ENCODE data around the gene NGF. TPM values are rescaled to one million over a fixed set of nuclear protein-coding genes. Genes with fewer than 3 reads are reported as not detected.

Gene NGF
- polyA plus RNA-seq, 3 donors = not detected

GRCh38 chr1:115308969-115309368 is 29.1 kb downstream of the NGF start:
- H3K36me3 Mint-ChIP-seq = no peaks in the 10 kb centered on the region
- no peaks in the 10 kb centered on the region for H4K20me1 ChIP-seq (ENCODE audit: insufficient read depth, low read length)
- no peaks in the 10 kb centered on the region for H3K79me2 ChIP-seq (ENCODE audit: insufficient read depth, low read length)
- no peaks in the 10 kb centered on the region for H3K4me1 Mint-ChIP-seq
- H3K27me3 Mint-ChIP-seq (ENCODE audit: low read depth in 3 of 3) = peaks cover 1 to 2% (median 2%) of the 10 kb centered on the region in 3 donors
- no peak for TF ChIP-seq CTCF (IDR thresholded peaks at IDR 0.05)
- H3K27ac ChIP-seq (ENCODE audit: low read depth in 1 of 2, low read length in 2 of 2) = no peak overlapping the region
- no peak for DNase-seq
- no peaks in the 10 kb centered on the region for H3K36me3 ChIP-seq (replicated peaks in 1 of 2; ENCODE audit: control insufficient read depth in 1 of 2, insufficient read depth in 2 of 2, low read length in 2 of 2)
- H3K27ac Mint-ChIP-seq = no peak overlapping the region
- H3K9me3 ChIP-seq (replicated peaks in 1 of 2; ENCODE audit: control insufficient read depth in 1 of 2, insufficient read depth in 1 of 2, low read length in 2 of 2) = no peaks in the 10 kb centered on the region
- no peak overlapping the region for H3K9ac ChIP-seq (ENCODE audit: insufficient read depth, low read length, poor library complexity, severe bottlenecking)
- no peaks in the 10 kb centered on the region for H3K27me3 ChIP-seq (ENCODE audit: control insufficient read depth in 2 of 2, insufficient read depth in 2 of 2, low read length in 2 of 2)
- H3K9me3 Mint-ChIP-seq = peaks cover 0 to 3% (median 2%) of the 10 kb centered on the region in 7 donors
- no peaks in the 10 kb centered on the region for H3K4me1 ChIP-seq (ENCODE audit: control insufficient read depth in 1 of 2, insufficient read depth in 2 of 2, low read length in 2 of 2)
- WGBS (ENCODE audit: insufficient coverage) = no CpG with 5 or more reads among the region's 1 CpG
- intact Hi-C loops (cut with micrococcal nuclease) = no loop called here
- H3K4me3 ChIP-seq (replicated peaks in 1 of 3; ENCODE audit: low read depth in 2 of 3, low read length in 3 of 3) = no peak overlapping the region
- H3K4me3 Mint-ChIP-seq = no peak overlapping the region
- no peak overlapping the region for H2AFZ ChIP-seq (ENCODE audit: insufficient read depth, low read depth, low read length, poor library complexity, severe bottlenecking)
- H3K4me2 ChIP-seq (replicated peaks; ENCODE audit: extremely low read depth, low read length, poor library complexity, severe bottlenecking) = no peak overlapping the region

GRCh38 chr1:115307661-115308060 is 30.4 kb downstream of the NGF start:
- Mint-ChIP-seq H3K9me3 (peaks cover 0 to 3% (median 2%) of the 10 kb centered on the region in 7 donors), H3K36me3 (no peaks in the 10 kb centered on the region), H3K27me3 (ENCODE audit: low read depth in 3 of 3) (peaks cover 1 to 3% (median 2%) of the 10 kb centered on the region in 3 donors), H3K4me3 (no peak overlapping the region), H3K4me1 (no peaks in the 10 kb centered on the region), H3K27ac (no peak overlapping the region)
- H3K27ac ChIP-seq (ENCODE audit: low read depth in 1 of 2, low read length in 2 of 2) = no peak overlapping the region
- H3K36me3 ChIP-seq (replicated peaks in 1 of 2; ENCODE audit: control insufficient read depth in 1 of 2, insufficient read depth in 2 of 2, low read length in 2 of 2) = no peaks in the 10 kb centered on the region
- H3K4me2 ChIP-seq (replicated peaks; ENCODE audit: extremely low read depth, low read length, poor library complexity, severe bottlenecking) = no peak overlapping the region
- no peaks in the 10 kb centered on the region for H3K4me1 ChIP-seq (ENCODE audit: control insufficient read depth in 1 of 2, insufficient read depth in 2 of 2, low read length in 2 of 2)
- no peaks in the 10 kb centered on the region for H3K27me3 ChIP-seq (ENCODE audit: control insufficient read depth in 2 of 2, insufficient read depth in 2 of 2, low read length in 2 of 2)
- intact Hi-C loops (cut with micrococcal nuclease) = no loop called here
- no peak overlapping the region for H3K4me3 ChIP-seq (replicated peaks in 1 of 3; ENCODE audit: low read depth in 2 of 3, low read length in 3 of 3)
- no peak for DNase-seq
- no peak for TF ChIP-seq CTCF (IDR thresholded peaks at IDR 0.05)
- H3K9me3 ChIP-seq (replicated peaks in 1 of 2; ENCODE audit: control insufficient read depth in 1 of 2, insufficient read depth in 1 of 2, low read length in 2 of 2) = no peaks in the 10 kb centered on the region
- no peaks in the 10 kb centered on the region for H3K79me2 ChIP-seq (ENCODE audit: insufficient read depth, low read length)
- no peak overlapping the region for H2AFZ ChIP-seq (ENCODE audit: insufficient read depth, low read depth, low read length, poor library complexity, severe bottlenecking)
- no peak overlapping the region for H3K9ac ChIP-seq (ENCODE audit: insufficient read depth, low read length, poor library complexity, severe bottlenecking)
- H4K20me1 ChIP-seq (ENCODE audit: insufficient read depth, low read length) = no peaks in the 10 kb centered on the region

Data from CD14-positive monocyte (primary cell).